ENCODE results near the gene MAGIX.
"Not testable (repeated sequence)": the region's sequence is repeated elsewhere in the genome, so short reads cannot be mapped to it uniquely, and the experiment has no call there.

Gene MAGIX

DNA sequence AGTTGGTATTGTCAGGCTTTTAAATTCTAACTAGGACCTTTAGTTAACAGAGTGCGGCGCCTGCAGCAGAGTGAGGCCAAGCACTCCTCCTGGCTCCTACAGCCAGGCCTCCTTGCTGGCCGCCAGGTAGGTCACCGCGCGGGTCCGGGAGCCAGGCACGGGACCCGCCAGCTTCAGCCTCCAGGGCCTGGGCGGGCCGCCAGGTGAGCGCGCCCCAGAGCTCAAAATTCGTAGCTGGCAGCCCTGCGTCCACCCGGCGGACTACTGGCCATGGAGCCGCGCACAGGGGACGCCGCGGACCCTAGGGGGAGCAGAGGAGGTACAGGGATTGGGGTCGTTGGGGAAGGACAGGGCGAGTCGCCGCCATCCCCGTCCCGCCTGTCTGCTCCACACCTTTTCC is at the start of gene MAGIX:
Gene MAGIX (plus strand): TSS at position 139 of the 400 bp plus-strand sequence. CDS start 132 bp downstream, at position 271.
- DNase-seq: no peak

DNA sequence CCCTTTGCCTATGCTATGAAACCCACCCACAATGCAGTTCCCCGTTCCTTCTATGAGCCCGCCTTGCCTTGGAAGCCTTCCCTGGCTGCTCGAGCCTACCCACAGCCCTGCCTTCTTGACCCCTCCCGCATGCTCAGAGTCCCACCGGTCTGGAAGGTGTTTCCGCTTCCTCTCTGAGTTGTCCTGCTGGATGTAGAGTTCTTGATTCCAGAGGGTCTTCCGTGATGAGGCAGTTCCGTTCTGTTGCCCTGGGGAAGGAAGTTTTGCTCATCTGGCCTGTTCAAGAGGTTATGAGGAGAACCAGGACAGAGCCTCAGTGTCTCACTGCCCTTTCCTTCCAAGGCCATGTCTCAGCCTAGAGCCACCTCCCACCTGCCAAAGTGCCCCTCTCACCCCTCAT is 46.5 kb upstream of the MAGIX start:
- no peak for DNase-seq

DNA sequence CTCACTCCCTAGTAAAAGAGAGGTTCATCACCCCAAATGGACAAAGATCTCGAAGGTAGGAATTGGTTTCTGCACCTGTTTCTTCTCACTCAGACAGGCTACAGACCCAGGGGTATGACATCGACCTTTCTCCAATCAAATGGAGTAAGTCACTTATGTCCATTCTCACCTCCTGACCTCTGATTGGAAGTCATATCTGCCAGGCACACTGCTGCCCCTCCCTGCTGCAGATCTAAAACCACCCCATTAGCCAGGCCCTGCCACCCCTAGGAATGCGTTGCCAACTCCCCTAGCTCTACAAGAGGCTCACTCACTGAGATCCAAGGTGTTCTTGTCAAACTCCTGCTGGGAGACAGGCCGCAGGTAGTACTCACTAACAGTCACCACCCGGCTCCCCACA is 45.8 kb upstream of the MAGIX start:
- no peak for DNase-seq

DNA sequence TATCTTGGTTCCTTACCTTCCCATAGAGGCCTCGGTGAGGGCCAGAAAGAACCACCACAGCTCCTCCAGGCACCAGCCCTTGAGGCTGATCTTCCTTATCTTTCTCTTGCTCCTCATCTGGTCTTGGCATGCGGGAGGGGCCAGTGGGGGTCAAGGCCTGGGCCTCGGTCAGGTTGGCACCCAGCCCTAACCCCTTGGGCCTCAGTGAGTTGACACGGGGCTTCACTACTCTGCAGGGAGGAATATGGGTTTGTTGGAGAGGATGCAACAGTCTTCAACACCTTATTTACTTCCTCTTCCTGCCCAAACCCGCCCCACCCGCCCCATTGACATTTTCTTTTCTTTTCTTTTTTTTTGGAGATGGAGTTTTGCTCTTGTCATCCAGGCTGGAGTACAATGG is 45.0 kb upstream of the MAGIX start:
- no peak for DNase-seq

DNA sequence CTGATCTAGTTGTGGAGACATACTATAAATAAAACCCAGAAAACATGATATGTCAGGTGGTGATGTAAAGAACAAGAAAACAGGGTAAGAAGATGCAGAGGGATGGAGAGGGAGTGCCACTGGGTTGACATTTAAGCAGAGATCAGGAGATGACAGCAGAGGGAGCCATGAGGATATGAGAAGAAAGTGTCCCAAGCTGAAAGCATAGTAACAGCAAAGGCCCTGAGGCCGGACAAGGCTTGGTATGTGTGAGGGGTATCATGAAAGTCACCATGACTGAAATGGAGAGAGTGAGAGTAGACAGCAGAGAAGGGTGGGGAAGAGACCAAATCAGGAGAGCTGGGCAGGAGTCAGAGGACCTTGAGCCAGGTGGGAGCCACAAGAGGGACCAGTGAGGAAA is 42.5 kb upstream of the MAGIX start:
- DNase-seq: no peak

DNA sequence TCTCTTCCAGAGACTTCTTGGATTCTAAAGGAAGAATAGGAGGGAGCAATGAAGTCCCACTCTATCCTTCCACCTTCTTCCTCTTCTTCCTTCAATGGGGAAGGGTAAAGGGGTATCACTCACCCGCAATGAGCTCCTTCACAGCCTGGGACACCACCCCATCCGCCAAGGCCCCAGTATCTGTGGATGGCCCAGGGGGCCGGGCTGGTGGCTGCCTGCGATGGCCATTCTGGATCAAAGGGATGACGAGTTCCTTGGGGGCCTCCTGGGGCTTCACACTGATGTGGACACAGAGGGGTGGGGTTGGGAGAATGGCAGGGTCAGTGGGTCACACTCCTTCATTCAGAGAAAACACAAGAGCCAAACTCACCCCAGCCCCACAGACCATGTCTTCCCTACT is 40.1 kb upstream of the MAGIX start:
- DNase-seq: no peak

DNA sequence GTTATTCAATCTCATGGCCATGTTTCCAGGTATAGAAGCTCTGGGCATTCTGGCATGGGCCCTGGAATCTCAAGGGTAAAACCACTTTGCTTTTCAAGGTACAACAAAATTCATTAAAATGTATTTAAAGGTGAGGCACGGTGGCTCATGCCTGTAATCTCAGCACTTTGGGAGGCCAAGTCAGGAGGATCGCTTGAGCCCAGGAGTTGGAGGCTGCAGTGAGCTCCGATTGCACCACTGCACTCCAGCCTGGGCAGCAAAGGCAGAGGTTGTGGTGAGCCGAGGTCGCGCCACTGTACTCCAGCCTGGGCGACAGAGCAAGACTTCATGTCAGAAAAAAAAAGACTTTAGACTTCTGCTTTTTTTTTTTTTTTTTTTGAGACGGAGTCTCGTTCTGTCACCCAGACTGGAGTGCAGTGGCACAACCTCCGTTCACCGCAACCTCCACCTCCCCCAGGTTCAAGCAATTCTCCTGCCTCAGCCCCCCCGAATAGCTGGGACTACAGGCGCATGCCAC is 34.8 kb upstream of the MAGIX start:
- not testable (repeated sequence) for DNase-seq

DNA sequence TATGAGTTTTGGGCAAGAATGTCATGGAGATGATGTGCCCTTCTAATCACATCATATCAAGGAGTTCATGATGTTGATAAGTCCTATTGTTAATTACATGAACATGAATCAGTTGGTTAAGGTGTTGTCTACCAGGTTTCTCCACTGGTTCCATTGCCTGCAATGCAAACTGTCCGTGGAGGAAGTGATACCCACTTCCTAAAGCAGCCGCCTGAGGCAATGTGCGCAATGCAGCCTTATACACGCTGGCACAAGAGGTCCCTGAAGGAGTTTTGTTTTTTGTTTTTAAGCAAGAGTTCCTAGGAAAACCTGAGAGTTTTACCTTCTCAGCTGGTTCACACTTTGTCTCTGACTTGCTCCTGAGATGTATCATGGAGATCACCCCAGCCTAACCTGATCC is 33.1 kb upstream of the MAGIX start:
- DNase-seq: no peak

DNA sequence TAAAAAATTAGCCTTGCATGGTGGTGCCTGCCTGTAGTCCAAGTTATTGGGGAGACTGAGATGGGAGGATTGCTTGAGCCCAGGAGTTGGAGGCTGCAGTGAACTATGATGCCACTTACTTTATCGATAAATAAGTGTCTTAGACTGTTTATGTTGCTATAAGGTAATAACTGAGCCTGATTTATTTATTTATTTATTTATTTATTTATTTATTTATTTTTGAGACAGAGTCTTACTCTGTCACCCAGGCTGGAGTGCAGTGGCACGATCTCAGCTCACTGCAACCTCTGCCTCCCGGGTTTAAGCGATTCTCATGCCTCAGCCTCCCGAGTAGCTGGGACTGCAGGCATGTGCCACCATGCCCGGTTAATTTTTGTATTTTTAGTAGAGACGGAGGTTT is 30.3 kb upstream of the MAGIX start:
- DNase-seq: not testable (repeated sequence)

DNA sequence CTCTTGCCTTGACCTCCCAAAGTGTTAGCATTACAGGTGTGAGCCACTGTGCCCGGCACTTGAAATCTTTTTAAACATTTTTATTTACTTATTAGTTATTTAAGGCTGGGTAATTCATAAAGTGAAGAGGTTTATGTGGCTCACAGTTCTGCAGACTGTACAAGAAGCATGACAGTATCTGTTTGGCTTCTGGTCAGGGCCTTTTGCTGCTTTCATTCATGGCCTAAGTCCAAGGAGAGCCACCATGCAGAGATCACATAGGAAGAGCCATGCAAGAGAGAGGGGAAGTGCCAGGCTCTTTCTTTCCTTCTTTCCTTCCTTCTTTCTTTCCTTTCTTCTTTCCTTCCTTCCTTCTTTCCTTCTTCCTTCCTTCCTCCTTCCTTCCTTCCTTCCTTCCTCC is 28.8 kb upstream of the MAGIX start:
- DNase-seq: no peak

DNA sequence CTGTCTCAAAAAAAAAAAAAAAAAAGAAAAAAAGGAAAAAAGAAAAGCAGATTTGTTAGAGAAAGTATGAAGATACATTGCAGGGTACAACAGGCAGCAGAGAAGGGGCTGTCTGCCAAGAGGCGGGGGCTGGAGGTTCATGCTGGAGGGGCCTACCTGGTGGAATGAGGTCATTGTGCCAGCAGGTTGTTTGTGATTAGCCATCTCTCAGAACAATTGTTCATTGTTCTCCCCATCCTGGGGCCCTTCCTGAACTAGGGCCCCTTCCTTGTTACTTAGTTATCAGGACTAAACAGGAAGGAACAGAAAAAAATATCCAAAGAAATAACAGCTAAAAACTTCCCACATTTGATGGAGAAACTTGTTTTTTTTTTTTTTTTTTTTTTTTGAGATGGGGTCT is 25.1 kb upstream of the MAGIX start:
- DNase-seq: no peak

DNA sequence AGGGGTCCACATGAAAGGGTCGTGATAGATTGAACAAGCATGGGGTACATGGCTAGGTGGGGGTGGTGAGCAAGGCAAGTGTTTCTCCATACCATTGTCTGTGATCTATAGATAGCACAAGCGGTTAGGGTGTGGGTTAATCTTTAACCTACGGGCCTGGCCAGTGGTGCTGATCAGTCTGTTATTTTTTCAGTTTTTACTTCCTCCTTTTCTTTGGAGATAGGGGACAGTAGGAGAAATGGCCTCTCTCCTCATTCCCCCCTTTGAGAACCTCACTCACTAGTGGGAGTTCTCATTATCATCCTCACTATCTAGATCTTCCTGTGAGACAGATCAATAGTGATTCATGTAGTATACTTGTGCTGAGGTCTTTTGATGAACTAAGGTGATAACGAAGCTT is 22.8 kb upstream of the MAGIX start:
- no peak for DNase-seq

DNA sequence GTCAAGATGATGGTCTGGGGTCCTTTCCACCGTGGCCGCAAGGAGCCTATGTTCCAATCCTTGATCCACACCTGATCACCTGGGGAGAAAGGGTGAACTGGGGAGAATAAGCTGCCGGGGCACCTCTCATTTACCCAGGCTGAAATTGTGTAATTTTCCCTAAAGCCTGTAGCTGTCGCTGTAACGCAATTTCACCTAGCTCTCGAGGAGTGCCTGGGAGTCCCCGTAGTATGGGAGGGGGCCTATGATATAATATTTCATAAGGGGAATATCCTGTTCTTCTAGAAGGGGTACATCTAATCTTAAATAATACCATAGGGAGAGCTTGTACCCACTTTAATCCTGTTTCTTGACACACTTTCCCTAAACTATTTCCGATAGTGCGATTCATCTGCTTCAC is 20.3 kb upstream of the MAGIX start:
- DNase-seq: not testable (repeated sequence)

DNA sequence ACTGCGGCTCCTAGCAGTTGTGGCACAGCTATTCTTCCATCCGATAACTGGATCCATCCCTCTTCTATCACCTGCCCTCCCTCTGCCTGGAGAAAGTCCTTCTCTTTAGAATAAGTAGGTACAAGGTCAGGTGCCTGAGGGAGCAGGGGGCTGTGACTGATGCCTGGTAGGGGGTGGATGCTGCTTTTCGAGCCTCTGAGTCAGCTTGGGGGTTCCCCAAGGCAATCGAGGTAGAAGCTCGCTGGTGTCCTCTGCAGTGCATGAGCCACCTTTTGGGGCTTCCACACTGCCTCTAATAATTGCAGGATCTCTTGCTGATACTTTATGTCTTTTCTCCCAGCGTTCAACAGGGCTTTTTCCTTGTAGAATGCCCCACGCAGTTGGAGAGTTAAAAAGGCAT is 19.4 kb upstream of the MAGIX start:
- DNase-seq: not testable (repeated sequence)

DNA sequence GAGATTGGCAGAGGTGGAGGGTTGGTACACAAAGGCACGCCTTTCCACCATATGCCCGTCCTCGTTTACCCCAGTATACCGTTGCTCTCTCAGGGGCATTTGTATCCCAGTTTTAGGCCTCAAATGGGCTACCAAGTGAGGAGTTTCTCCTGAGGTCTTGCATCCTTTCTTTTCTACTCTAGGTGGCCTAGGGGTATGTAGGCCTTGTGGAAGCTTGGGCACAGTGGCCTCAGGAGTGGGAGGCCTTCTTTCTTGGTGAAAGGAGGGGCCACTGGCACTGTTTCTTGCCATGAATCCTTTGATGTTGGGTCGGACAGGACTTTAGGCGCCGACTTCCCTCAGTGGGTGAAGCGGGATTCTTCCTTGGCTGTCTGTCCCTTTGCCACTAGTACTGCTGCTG is 15.3 kb upstream of the MAGIX start:
- no peak for DNase-seq

DNA sequence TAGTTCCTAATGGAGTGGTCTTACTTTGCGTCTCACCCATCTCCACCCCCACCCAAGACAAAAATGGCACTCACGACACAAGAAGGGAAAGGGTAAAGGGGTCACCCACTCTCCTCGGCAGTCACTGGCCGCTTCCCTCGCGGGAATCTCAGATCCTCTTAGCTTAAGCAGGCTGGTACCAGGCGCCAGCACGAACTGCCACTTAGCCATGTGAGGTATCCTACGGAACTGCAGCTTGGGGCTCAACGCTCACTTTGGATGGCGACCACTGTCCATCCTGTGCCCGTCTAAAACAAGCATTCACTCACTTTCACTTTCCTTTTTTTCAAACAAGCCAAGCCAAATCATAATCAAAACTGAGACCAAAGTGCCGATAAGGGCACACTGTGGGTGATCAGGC is 14.6 kb upstream of the MAGIX start:
- DNase-seq: no peak

DNA sequence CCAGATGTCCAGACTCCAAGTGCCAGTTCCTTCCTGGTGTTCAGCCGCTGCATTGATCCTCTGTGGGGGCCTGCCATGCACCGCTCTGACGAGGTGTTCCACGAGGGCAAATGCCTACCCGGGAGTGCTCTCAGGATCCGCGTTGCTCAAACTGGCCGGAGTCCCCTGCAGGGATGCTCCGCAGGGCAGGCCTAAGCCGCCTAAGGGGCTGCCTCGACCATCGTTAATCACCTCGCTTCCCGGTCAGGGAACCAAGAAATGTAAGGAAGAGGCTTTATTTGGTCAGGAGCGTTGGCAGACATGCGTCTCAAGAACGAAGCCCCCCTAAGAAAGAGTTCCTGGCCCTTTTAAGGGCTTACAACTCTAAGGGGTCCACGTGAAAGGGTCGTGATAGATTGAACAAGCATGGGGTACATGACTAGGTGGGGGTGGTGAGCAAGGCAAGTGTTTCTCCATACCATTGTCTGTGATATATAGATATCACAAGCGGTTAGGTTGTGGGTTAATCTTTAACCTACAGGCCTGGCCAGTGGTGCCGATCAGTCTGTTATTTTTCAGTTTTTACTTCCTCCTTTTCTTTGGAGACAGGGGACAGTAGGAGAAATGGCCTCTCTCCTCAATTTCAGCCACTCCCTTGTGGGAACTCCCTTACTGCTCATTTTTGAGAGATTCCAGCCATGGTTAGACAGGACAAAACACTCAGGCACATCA is 14.0 kb upstream of the MAGIX start:
- DNase-seq: not testable (repeated sequence)

DNA sequence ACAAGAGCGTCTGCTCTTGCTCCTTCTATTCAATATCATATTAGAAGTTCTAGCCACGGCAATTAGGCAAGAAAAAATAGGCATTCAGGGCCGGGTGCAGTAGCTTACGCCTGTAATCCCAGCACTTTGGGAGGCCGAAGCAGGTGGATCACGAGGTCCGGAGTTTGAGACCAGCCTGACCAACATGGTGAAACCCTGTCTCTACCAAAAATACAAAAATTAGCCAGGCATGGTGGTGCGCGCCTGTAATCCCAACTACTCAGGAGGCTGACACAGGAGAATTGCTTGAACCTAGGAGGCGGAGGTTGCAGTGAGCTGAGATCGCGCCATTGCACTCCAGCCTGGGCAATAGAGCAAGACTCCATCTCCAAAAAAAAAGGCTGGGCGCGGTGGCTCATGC is 13.3 kb upstream of the MAGIX start:
- not testable (repeated sequence) for DNase-seq

DNA sequence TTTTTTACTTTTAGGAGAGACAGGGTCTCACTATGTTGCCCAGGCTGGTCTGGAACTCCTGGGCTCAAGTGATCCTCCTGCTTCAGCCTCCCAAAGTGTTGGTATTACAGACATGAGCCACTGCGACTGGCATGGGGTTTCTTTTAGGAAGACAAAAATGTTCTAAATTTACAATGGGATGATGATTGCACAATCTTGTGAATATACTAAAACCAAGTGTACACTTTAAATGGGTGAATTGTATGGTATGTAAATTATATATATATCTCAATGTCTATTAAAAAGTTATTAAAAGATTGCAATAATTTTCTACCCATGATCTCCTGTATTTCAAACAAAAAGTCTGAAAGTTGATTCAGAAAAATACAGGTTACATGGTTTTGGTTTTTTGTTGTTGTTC is 9.1 kb upstream of the MAGIX start:
- DNase-seq: no peak

DNA sequence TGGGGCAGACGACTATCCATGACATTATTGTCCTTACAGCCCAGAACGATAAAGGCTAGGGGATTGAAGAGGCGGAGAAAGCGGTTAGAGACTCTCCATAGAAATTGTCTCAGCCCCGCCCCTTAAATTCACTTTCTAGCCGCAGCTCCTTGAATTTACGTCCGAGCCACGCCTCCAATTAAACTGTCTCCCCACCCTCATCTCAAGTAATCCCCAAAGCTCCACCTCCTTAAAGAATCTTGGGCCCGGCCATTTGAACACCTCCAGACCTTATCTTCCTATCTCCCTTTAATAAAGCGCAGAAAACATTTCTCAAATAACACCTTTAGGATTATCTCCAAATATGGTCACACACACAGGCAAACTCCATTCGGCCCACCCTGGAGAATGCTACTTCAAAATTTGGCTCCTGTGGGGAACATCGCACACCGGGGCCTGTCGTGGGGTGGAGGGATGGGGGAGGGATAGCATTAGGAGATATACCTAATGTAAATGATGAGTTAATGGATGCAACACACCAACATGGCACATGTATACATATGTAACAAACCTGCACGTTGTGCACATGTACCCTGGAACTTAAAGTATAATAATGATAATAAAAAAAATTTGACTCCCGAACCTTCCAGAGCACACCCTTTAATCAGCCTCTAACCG is 7.2 kb upstream of the MAGIX start:
- DNase-seq: no peak

DNA sequence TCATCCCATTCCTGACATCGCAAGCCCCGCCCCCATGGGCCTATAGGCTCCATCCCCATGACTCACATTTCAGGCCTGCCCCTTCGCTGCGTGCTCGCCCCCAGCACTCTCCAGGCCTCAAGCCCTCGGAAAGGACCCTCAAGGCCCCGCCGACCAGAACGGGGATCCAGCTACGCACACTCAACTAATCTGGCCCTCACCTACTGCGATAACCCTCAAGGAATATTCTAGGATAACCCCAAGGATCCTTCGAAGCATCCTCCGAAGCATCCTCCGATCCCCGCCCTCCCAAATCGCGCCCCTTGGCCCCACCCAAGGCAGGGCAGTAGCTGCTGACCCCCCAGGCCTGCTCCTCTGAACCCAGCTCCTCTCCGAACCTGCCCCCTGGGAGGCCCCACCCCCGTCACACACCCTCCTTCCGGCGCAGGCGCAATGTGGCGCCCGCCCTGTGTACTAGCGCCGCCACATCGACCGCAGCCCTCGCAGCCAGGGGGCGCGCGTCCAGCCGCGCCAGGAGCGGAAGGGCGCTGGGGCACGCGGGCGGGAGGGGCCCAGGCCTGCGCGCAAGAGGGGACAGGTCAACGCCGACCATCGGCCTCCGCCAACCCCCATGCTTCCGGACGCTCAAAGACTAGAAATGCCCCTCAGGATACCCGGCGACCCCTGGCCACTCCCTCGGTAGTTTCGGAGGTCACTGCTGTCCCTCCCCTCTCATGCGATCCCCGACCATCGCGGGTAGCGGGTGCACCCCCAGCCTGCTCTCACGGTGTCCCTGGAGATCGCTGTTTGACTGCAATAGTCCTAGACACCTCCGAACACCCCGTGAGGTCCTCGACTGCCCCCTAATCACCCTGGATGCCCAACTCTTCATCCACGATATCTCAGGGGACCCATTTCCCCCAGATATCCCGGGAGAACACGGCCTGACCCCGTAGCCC is 6.4 kb upstream of the MAGIX start:
- peak; percentile 93 for DNase-seq

DNA sequence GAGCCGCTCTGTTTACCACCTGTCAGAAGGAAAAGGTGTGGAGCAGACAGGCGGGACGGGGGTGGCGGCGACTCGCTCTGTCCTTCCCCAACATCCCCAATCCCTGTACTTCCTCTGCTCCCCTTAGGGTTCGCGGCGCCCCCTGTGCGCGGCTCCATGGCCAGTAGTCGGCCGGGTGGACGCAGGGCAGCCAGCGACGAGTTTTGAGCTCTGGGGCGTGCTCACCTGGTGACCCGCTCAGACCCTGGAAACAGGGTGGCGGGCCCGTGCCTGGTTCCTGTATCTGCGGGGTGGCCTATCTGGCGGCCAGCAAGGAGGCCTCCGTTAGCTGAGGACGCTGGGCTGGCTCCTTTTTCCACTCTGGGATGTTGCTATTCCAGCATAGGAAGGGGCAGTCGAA is 5.4 kb upstream of the MAGIX start:
- no peak for DNase-seq

DNA sequence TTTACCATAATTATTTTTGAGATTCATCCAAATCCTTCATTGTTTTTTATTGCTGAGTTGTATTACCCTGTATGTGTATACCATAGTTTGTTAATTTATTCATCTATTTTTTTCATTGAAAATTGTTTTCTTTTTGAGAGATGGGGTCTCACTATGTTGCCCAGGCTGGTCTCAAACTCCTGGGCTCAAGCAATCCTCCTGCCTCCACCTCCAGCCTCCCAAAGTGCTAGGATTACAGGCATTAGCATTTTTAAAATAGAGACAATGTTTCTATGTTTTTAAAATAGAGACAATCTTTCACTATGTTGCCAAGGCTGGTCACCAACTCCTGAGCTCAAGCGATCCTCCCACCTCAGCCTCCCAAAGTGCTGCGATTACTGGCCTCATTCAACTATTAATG is 1.6 kb upstream of the MAGIX start:
- no peak for DNase-seq

DNA sequence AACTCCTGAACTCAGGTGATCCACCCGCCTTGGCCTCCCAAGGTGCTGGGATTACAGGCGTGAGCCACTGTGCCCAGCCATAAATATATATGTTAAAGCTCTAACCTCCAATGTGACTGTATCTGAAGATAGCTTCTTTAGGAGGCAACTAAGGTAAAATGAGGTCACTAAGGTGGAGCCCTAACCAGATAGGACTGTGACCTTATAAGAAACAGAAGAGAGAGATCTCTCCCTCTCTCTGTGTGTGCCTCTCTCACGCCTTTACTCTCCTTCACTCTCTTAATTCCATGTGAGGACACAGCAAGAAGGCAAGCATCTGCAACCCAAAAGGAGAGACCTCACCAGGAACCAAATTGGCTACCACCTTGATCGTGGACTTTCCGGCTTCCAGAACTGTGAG is 926 bp upstream of the MAGIX start:
- DNase-seq: no peak
